Stimulated activated memory B cell treated with anti-CD40 and anti-IgM and Interleukin-4, amounts not matched to agents 10 μg/mL and 1 μg/mL and 100 μg/mL, for 72 hours (primary cell): Measurements from ENCODE around the gene INPP5K.
A peak's percentile ranks its signal among the peaks of the same experiment; 100 is the strongest.

ENCODE experiments used
- ATAC-seq: fragments of 150-1000 bp; cut with Tn5 transposase; 2 replicates; pipeline ENCODE4 v1.10.0; 2021
- H3K27ac Mint-ChIP-seq: one replicate; pipeline ENCODE4 v1.8.0; 2022; ENCODE audit warnings: mild to moderate bottlenecking, mixed read lengths
- H3K27me3 Mint-ChIP-seq: one replicate; pipeline ENCODE4 v1.8.0; 2022; ENCODE audit warnings: mixed read lengths
- H3K36me3 Mint-ChIP-seq: one replicate; pipeline ENCODE4 v1.8.0; 2022; ENCODE audit warnings: mixed read lengths
- H3K4me1 Mint-ChIP-seq: one replicate; pipeline ENCODE4 v1.8.0; 2022; ENCODE audit warnings: mixed read lengths
- H3K4me3 Mint-ChIP-seq: one replicate; pipeline ENCODE4 v1.8.0; 2022; ENCODE audit warnings: mild to moderate bottlenecking, moderate library complexity, mixed read lengths
- H3K9me3 Mint-ChIP-seq: one replicate; pipeline ENCODE4 v1.8.0; 2022; ENCODE audit warnings: mixed read lengths

Gene INPP5K

GRCh38 chr17:1498869-1499268 is 17.5 kb downstream of the INPP5K start:
- peaks cover 8% of the 10 kb centered on the region for H3K36me3 Mint-ChIP-seq
- H3K9me3 Mint-ChIP-seq = no peaks in the 10 kb centered on the region
- no peak overlapping the region for H3K4me3 Mint-ChIP-seq
- no peaks in the 10 kb centered on the region for H3K4me1 Mint-ChIP-seq
- H3K27ac Mint-ChIP-seq = no peak overlapping the region
- no peaks in the 10 kb centered on the region for H3K27me3 Mint-ChIP-seq
- ATAC-seq = no peak

DNA sequence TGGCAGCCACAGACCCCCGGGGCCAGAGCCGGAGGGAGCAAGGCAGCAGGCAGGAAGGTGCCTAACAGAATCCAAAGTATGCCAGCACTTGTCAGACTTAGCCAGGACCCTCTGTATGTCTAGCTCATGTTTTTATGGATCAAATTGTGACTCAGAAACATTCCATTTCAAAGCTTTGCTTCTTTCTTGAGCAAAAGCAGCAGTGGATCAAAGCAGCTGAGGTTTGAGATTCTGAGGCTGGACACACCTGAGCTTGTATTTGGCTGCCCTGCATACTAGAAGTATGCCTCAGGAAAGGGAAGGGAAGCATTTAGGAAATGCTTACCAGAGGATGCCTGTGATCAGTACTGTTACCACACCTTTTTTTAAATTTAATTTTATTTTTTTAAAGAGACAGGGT is 18.2 kb downstream of the INPP5K start:
- peaks cover 5% of the 10 kb centered on the region for H3K4me1 Mint-ChIP-seq
- no peak overlapping the region for H3K4me3 Mint-ChIP-seq
- peaks cover 5% of the 10 kb centered on the region for H3K36me3 Mint-ChIP-seq
- ATAC-seq = no peak
- H3K27ac Mint-ChIP-seq = peak overlapping the region; percentile 6
- no peaks in the 10 kb centered on the region for H3K9me3 Mint-ChIP-seq
- H3K27me3 Mint-ChIP-seq = no peaks in the 10 kb centered on the region

DNA sequence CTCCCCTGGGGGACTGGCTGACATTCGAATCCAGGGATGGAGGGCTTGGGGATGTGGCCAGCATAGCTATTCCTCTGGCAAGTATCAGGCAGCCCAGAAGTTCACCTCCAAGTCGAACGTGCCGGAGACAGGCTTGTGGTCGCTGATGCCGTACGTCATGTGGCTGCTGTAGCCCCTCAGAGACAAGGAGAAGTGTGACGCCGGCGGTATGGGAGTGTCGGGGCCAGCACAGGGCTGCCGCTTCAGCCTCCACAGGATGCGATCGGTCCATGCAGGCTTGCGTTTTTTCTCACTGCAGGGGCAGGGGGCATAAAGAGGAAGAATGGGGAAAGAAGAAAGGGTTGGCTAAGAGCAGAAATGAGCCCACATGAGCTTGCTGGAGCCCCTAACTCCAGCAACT is 18.6 kb downstream of the INPP5K start:
- no peak overlapping the region for H3K4me3 Mint-ChIP-seq
- H3K9me3 Mint-ChIP-seq = no peaks in the 10 kb centered on the region
- no peak for ATAC-seq
- peaks cover 5% of the 10 kb centered on the region for H3K36me3 Mint-ChIP-seq
- peaks cover 9% of the 10 kb centered on the region for H3K4me1 Mint-ChIP-seq
- peak overlapping the region; percentile 6 for H3K27ac Mint-ChIP-seq
- H3K27me3 Mint-ChIP-seq = no peaks in the 10 kb centered on the region

DNA sequence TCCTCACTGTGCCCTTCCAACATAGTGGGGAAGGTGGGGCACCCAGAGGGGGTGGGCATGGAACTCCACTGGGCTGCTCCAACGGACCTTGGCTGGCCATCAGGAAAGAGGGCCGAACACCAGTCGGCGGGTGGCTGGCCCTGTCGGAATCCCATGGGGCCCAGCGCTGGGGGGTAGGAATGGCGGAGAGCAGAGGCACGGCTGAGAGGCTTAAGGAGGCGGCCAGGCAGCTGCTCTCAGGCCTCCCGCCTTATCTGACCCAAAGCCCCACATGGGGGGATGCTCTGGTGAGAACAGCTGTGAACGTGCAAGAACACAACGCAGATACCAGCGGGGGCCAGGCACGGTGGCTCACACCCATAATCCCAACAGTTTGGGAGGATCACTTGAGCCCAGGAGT is 19.5 kb downstream of the INPP5K start:
- H3K36me3 Mint-ChIP-seq = peaks cover 5% of the 10 kb centered on the region
- no peaks in the 10 kb centered on the region for H3K27me3 Mint-ChIP-seq
- H3K27ac Mint-ChIP-seq = no peak overlapping the region
- H3K4me3 Mint-ChIP-seq = no peak overlapping the region
- ATAC-seq = no peak
- H3K9me3 Mint-ChIP-seq = no peaks in the 10 kb centered on the region
- peaks cover 17% of the 10 kb centered on the region for H3K4me1 Mint-ChIP-seq

DNA sequence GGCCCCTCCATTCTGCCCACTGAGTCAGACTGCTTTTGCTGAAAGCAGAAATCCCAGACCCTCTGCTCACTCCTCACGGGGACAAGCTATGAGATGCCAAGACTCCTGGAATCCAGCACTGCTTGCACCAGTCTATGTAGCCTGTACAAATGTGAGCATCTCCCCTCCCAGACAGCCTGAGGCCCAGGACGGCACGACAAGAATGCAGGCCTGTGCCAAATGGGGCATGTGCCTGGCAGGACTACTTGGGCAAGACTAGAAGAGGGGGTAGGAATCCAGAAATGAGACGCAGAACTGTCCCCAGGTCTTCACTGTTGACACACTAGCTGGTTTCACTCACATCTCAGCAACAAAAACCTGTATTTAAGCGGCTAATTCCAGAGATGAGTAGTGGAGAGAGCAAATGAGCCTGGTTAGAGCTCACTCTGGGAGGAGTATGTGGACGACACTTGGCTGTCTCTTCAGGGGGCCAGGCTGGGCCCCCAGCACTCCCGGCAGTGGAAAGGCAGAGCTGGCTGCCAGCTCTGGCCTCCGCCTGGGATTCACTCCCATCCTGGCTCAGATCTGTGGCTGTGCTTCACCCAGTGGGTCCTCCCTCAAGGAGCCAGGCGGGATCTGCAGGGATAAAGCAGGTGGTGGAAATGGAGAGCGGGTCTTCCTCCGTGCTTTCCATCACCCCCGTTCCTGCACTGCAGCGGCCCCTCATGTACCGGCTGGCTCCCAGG is 21.0 kb downstream of the INPP5K start:
- Mint-ChIP-seq H3K27me3 (no peaks in the 10 kb centered on the region), H3K9me3 (no peaks in the 10 kb centered on the region), H3K4me1 (peaks cover 26% of the 10 kb centered on the region), H3K4me3 (no peak overlapping the region), H3K36me3 (peaks cover 5% of the 10 kb centered on the region), H3K27ac (no peak overlapping the region)
- no peak for ATAC-seq

DNA sequence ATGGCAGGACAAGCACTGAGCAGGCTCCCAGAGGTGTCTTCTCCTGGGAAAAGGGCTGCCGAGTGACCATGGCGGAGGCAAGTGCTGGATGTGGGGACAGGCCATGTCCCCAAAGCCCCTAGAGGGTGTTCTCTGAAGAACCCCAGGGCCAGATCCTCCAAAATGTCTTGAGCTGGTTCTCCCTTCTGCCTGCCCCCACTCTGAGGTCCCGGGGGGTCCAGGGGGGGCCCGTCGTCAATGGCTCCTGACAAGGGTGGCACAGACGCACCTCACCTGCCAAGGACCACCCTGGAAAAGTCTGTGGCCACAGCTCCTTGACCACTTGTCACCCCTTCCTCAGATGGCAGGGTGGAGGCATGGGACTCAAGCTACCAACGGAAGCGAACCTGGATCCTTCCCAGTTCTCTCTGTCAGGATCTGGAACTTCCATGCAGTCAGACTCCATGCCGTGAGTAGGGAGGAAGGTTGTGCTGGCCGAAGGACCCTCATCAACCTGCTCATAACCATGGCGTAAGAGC is 21.6 kb downstream of the INPP5K start:
- ATAC-seq = no peak
- no peak overlapping the region for H3K27ac Mint-ChIP-seq
- H3K27me3 Mint-ChIP-seq = no peaks in the 10 kb centered on the region
- no peak overlapping the region for H3K4me3 Mint-ChIP-seq
- H3K9me3 Mint-ChIP-seq = no peaks in the 10 kb centered on the region
- H3K36me3 Mint-ChIP-seq = peaks cover 5% of the 10 kb centered on the region
- peaks cover 30% of the 10 kb centered on the region for H3K4me1 Mint-ChIP-seq

DNA sequence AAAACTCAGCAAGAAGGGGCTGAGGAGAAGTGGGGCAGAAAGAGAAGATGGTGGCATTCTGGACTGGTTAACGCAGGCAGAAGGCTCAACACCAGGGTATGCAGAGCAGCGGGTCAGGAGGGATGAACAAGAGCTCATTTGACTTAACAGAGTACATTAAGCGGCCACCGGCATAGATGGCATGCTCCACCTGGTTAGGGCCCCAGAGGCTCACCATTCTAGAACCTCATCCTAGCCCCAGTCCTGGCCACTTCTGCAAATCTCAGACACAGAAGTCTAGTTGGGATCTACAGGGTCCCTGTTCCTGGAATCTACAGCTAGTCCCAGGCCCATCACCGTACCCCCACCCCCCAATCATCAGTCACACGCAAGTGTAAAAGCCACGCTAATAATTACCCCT is 22.2 kb downstream of the INPP5K start:
- no peaks in the 10 kb centered on the region for H3K9me3 Mint-ChIP-seq
- no peak overlapping the region for H3K27ac Mint-ChIP-seq
- no peak overlapping the region for H3K4me3 Mint-ChIP-seq
- H3K36me3 Mint-ChIP-seq = peaks cover 5% of the 10 kb centered on the region
- no peak for ATAC-seq
- peaks cover 32% of the 10 kb centered on the region for H3K4me1 Mint-ChIP-seq
- no peaks in the 10 kb centered on the region for H3K27me3 Mint-ChIP-seq

DNA sequence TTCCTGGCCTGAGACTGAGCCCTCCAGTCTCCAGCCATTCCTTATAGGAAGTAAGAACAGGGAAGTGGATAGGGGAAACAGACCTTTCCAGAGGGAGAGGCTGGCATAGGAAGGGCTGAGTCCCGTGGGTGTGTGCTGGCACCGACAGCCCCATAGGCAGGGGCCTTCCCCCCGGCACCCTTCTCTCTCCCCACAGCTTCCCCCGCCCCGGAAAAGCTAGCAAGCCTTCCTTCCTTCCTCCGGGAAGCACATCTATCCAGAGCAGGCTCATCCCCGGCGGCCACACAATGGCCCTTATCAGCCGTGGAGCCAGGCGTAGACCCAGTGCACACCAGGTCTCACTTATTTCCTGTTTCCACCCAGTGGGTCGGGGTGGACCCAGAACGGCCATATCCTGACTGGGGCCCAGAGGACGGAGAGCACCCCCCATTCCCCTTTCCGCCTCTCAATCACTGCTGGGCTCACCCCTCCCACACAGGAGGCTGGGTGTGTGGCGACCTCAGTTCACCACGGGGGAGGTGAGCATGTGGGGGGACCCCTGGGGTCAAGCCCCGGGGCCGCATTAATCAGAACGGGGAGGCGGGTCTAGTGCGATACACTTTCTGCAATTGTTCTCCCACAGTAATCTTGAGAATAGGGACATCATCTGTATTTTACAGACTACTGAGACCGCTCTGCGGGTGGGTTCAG is 23.0 kb downstream of the INPP5K start:
- peak overlapping the region; percentile 50 for H3K4me3 Mint-ChIP-seq
- no peak for ATAC-seq
- peaks cover 38% of the 10 kb centered on the region for H3K4me1 Mint-ChIP-seq
- no peak overlapping the region for H3K27ac Mint-ChIP-seq
- H3K36me3 Mint-ChIP-seq = peaks cover 5% of the 10 kb centered on the region
- no peaks in the 10 kb centered on the region for H3K9me3 Mint-ChIP-seq
- H3K27me3 Mint-ChIP-seq = no peaks in the 10 kb centered on the region

- Mint-ChIP-seq H3K9me3 (no peaks in the 10 kb centered on the region), H3K27me3 (no peaks in the 10 kb centered on the region), H3K4me3 (peak within 1 kb of the TSS; percentile 84), H3K36me3 (peaks cover 5% of the 10 kb centered on the region), H3K27ac (peak within 1 kb of the TSS; percentile 81), H3K4me1 (peaks cover 43% of the 10 kb centered on the region)
- ATAC-seq = no peak
Observed at GRCh38 chr17:1492249-1493206, 23.9 kb downstream of the INPP5K start, which contains the start of gene MYO1C. Gene MYO1C (minus strand): TSS chr17:1492686. CDS start chr17:1492487, 199 bp downstream.

- Mint-ChIP-seq H3K4me3 (peak overlapping the region; percentile 93), H3K36me3 (peaks cover 5% of the 10 kb centered on the region), H3K27me3 (no peaks in the 10 kb centered on the region), H3K4me1 (peaks cover 52% of the 10 kb centered on the region), H3K9me3 (no peaks in the 10 kb centered on the region), H3K27ac (peak overlapping the region; percentile 81)
- ATAC-seq = peak; percentile 82
Observed at GRCh38 chr17:1491443-1492248, 24.8 kb downstream of the INPP5K start.

DNA sequence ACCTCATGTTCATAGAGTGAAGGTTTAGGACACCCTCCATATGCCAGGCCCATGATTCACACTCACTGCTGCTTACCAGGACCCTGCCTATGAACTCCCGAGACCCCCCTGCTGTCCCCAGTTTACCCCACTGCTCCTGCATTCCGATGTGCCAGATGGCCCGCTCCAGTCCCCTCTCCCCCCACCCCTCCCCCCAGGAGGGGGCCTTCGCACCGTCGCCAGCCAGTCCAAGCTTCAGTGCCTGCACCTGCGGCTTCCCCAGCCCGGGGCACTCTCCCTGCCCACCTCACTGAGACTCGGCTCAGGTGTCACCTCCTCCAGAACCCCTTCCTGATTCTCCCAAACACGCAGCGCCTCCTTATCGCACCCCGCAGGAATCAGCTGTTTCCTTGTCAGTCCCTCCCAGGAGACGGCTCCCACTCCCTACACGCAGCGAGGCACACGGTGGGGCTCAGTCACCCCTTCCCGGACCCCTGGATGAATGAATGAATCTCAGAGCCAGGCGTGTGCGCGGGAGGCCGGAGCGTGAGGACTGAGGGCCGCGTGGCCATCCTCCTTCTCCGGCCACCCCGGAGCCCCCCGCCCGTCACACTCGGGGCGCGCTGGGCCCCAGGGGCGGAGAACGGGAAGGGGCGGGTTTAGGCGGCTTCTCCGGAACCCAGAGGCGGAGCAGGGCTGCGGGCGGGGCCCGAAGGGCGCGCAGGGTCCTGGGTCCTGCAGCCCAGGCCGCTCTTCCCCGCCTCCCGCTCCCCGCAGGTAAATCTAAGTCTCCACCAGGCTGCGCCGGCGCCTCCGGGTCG is 25.6 kb downstream of the INPP5K start:
- no peaks in the 10 kb centered on the region for H3K9me3 Mint-ChIP-seq
- H3K4me3 Mint-ChIP-seq = peak overlapping the region; percentile 93
- H3K27ac Mint-ChIP-seq = peak overlapping the region; percentile 66
- H3K36me3 Mint-ChIP-seq = peaks cover 5% of the 10 kb centered on the region
- peaks cover 55% of the 10 kb centered on the region for H3K4me1 Mint-ChIP-seq
- ATAC-seq = peak; percentile 80
- H3K27me3 Mint-ChIP-seq = no peaks in the 10 kb centered on the region

DNA sequence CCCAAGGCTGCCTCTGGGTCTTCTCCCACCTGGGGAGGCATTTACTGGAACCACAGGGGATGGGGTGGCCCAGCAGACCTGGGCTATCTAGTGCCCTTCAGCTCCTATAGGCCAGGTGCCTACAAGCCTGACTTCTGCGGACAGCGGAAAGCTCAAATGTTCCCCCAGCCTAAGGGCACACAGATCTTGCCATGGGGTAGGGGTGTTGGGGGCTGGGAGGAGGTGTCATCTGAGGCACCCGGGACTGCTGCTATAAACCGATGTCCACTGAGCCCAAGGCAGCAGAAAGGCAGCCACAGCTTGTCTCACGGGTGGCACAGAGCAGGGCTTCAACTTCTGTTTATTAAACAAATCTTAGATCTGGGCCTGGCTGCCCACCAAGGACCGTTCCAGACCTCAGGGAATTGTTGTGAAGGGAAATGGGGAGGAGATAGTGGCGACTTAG is 27.6 kb downstream of the INPP5K start:
- Mint-ChIP-seq H3K36me3 (no peaks in the 10 kb centered on the region), H3K4me3 (no peak overlapping the region), H3K4me1 (peaks cover 68% of the 10 kb centered on the region), H3K27me3 (no peaks in the 10 kb centered on the region), H3K27ac (peak overlapping the region; percentile 93), H3K9me3 (no peaks in the 10 kb centered on the region)
- ATAC-seq = no peak

DNA sequence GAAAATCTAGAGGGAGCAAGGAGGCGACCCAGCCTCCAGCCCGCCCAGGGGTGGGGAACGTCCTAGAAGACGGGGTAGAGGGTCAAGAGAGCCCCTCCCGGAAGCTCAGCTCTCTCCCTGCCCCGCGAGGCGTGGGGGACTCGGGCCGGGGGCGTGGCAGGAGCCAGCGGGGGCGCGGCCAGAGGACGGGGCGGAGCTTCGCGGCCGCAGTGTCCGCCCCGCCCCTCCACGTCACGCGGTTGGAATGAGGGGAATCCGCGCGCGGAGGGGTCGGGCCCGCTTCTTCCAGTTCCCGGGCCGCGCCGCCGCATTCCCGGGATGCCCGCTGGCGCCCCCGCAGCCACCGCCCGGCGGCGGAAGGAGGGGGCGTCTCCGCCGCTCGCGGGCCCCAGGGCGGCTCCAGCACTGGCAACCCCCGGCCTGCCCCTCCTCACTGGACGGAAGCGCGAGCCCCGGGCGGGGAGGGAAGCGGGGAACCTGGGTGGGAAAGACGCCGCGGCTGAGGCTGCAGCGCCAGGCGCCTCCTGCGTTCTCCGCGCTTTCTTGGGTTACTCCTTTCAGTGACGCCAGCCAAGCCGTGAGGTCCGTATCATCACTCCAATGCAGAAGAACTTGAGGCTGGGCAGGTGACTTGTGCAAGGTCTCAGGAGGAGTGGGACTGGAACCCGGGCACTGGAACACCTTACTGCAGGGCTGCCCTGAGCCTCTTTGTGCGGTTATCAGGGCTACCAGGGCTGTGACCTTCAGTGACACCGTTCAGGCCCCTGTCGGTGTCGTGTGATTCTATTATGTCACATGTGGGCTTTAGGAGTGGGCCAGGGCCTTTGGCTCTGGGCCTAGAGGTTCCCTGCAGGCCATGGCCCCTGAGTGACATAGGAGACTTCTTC is 28.2 kb downstream of the INPP5K start:
- H3K9me3 Mint-ChIP-seq = no peaks in the 10 kb centered on the region
- peak overlapping the region; percentile 80 for H3K4me3 Mint-ChIP-seq
- peak overlapping the region; percentile 93 for H3K27ac Mint-ChIP-seq
- peak; percentile 52 for ATAC-seq
- H3K27me3 Mint-ChIP-seq = no peaks in the 10 kb centered on the region
- peaks cover 5% of the 10 kb centered on the region for H3K36me3 Mint-ChIP-seq
- H3K4me1 Mint-ChIP-seq = peaks cover 66% of the 10 kb centered on the region
